Measurements from ENCODE around the gene SUFU.
A peak's percentile ranks its signal among the peaks of the same experiment; 100 is the strongest.

SUFU gene

DNA sequence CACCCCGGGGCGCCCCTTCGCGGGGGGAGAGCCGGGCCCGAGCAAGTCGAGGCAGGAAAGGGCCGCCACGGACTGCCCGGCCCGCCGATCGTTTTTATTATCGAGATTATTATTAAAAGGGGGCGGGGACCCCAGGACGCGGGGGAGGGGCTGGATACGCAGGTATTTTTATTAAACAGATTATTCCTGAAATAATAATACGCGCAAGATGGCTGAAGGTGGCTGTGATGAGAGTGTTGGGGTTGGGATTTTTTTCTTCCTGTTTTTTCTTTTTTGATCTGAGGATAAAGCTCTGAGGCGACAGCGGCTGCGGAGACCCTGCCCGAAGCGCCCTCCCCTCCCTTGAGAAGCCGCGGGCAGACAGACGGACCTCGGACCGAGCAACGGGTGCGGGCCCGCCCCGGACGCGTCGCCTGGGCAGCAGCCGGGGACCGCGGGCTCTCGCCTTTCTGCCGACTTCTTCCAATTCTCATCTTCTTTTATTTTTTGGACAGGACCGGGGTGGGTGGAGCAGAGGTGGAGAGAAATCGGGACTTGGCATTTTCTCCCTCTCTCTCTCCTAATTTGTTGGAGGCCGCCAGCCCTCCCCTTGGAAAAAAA is 139.1 kb downstream of the SUFU start:
- peak; percentile 65 for DNase-seq

DNA sequence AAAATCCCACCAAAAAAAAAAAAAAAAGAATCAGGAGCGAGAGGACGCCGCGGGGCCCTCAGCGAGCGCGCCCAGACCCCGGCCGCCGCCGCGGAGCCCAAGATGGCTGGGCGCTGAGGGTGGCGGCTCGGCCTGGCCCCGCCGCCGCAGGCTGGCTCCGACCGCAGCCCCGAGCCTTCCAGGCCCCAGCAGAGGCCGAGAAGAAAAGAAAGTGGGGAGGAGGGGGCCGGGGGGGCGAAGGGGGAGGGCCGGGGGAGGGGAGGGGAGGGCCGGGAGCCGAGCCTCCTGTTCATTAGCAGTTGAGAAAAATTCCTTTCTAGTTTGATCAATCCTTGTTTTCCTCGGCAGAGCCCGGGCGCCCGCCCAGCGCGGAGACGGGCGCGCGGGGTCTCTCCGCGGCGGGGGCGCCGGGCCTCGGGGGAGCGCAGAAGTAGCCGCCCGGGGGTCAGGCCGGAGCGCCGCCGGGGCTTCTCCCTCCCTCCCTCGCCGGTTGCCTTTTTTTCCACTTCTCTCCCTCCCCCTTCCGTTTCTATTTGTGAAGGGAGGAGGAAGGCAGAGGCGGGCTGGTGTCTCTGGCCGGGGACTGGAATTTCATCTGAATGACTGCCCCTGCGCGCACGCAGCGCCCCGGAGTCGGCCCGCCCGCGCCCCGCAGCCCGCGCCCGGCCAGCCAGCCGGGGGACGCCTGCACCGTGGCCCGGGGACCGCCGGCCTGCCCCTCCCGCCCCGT is 139.7 kb downstream of the SUFU start:
- DNase-seq, result peak; percentile 61

DNA sequence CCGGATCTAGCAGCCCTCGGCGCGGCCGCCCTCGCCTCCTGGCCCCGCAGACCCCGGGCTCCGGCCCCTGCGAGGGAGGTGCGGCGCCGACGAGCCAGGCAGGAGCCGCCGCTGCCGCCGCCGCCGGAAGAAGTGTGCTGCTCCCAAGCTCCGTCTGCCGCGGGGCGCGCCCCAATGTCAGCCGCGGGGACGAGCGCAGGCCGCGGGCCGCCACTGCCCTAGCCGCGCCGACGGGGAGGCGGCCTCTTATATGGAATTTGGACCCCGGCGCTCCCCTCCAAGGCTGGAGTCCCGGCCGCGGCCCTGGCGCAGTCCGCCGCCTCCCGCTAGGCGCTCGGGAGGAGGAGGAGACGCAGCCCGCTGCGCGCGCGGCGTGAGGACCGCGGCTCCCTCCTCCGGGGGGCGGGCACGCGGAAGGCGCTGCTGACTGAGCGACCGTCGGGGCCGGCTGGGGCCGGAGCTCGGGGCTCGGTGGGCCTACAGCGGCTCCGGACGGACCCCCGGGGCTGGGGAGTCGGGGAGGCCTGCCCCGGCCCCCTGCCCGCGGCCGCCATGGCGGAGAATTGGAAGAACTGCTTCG is 140.4 kb downstream of the SUFU start, which contains the start of gene TRIM8:
Gene TRIM8, plus strand, starts transcription at position 414 of the 580 bp plus-strand sequence. Its CDS starts 139 bp downstream, at position 553.
- peak; percentile 43 for DNase-seq

DNA sequence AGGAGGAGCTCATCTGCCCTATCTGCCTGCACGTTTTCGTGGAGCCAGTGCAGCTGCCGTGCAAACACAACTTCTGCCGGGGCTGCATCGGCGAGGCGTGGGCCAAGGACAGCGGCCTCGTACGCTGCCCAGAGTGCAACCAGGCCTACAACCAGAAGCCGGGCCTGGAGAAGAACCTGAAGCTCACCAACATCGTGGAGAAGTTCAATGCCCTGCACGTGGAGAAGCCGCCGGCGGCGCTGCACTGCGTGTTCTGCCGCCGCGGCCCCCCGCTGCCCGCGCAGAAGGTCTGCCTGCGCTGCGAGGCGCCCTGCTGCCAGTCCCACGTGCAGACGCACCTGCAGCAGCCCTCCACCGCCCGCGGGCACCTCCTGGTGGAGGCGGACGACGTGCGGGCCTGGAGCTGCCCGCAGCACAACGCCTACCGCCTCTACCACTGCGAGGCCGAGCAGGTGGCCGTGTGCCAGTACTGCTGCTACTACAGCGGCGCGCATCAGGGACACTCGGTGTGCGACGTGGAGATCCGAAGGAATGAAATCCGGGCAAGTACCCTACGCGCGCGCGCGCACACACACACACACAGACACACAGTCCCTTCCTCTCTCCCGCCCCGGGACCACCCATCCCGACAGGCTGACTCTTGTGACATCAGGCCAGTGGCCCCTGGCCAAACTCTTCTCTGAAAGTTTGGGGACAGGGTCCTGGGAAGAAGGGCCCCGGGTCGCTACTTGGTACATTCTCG is 141.0 kb downstream of the SUFU start:
- DNase-seq, result peak; percentile 78

DNA sequence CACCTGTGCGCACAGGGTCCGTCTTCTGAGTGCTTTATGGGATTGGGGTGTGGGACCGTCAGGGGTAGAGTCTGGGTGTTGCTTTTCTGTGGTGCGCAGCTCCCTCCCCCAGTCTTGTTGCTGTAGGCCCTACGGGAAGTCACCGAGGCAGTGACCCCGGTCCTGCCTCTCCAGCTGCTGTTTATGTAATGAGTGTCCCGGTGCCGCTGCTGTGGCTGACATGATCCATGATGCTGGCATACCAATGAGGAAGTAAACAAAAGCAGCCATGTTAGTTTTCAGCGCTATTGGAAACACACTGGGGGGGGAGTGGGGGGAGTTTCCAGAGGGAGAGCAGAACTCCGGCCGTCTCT is 141.6 kb downstream of the SUFU start:
- peak; percentile 41 for DNase-seq

DNA sequence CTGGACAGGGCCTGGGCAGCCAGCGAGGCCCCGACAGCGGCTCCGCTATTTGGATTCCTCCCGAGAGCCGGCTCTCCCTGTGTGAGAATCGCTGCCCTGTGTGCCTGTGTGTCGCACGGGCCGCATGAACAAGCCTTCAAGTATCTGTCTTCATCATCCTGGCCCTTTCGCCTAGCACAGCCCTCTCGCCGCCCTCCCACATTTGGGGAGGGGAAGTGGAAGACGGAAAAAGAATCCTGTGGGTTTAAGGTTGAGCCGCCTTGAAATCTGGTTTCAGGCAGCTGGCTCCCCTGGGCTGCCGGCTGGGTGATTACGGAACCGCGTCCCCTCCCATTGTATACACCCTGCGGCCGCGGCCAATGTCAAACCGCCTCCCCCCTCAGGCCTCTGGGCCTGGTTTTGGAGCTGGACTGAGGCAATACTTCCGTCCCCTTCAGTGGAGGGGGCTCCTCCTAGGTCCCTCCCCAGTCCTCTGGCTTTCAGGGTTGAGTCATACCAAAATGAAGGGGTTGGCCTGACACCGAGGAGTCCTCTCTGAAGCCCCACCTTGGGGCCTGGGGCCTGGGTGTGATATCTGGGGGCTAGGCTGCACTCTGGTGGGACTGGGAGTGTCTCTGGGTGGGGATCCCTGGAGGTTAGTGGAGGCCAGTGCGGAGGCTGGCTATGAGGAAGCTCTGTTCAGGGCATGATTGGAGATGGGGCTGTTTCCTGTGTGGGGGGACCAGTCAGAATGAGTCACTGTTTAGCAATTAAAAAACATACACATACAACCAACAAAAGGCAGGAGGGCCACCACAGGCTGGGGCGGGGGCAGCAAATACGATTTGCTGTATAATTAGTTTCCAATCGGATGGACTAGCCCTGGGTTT is 142.2 kb downstream of the SUFU start:
- peak; percentile 30 for DNase-seq

DNA sequence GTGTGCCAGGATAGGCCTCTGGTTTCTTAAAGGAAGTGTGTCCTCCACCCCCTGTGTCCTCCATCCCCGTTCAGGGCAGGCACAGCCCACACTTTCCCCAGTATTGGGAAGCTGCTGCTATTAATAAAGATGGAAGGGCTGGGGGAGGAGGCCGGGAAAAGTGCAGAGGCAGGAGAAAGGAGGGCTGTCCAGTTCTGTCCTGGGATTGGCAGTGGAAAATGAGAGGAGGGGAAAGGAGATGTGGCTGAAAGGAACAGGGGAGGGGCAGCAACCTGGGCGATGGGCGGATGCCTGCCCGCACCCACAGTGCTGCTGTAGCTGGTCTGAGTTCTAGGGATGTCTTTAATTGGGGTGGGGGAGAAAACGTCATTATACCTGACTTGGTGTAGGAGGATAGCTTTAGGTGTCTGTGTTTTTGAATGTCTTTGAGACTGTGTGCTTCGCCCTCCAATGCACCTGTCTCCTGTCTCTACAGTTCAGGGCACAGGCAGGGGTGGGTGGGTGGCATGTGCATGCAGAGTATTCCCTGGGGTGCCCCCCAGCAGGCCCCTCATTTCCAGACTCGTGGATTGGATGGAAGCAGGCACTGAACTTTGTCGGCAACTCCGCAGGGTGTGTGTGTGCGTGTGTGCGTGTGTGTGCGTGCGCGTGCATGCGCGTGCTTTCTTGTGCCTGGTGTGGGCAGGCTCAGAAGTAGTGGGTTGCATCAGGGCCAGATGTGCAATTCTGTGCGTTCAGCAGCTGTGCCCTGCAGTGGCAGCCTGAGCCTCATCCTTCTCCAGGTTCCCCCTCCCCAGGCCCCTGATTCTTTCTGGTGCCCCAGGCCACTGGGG is 143.1 kb downstream of the SUFU start:
- no peak for DNase-seq

DNA sequence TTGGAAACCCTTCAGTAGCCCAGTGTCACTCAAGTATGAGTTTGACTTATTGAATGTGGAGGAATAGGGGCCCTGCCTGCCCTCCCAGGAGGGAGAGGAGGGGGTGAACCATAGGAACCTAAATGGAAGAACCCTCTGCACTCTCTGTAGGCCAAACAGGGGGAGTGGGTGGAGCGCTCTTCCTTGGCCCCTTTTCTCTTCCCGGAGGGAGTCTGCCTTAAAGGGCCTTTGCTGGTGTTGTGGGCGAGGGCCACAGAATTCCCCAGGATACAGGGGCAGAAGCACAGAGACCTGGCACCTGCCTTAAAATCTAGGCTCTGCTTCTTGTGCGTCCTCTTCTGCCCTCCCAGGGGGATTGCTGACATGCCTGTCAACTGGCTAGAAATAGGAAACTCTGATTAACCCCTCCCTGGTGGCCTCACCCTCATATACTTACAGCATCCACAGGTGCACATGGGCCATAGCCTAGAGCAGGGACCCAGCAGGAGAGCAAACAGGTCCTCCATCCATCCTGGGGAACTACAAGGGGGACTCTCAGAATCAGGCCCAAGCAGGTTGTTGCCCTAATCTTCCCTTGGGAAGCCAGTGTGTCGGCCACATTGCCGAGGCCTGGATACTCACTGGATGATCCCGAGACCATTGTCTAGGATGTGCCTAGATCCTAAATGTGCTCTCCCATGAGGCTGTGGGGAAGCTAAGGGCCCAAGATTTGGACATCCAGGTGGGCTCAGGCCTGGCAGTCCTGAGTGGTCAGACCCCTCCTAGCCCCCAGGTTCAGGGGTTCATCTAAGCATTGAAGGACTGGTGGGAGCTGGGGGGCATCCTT is 143.9 kb downstream of the SUFU start:
- no peak for DNase-seq

DNA sequence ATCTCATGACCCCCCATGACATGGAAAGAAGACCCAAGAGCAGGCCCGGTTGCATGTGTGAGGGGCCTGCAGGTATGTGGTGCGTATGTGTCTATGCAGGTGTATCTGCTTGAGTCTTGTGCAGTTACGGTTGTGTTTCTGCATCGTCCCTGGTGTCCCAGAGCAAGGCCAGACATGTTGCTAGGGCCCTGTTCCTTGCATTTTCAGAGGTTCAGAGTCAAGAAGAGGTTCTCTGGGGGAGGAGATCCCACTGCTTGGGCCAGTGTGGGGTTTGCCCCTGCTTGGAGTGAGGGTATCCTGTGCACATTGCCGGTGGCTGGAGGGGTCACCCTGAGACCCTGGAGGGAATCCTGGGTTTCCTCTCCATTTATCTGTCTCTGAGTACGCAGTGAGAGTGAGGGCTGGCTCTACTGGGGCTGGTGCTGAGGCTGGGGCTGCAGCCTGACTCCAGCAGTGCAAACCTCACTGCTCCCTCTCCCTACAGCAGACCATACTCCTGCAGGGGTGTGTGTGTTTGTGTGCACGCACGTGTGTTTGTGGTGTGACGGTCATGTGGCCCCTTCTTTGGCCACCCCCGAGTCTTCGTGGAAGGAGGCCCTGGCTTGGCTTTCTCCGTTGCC is 144.6 kb downstream of the SUFU start:
- no peak for DNase-seq

DNA sequence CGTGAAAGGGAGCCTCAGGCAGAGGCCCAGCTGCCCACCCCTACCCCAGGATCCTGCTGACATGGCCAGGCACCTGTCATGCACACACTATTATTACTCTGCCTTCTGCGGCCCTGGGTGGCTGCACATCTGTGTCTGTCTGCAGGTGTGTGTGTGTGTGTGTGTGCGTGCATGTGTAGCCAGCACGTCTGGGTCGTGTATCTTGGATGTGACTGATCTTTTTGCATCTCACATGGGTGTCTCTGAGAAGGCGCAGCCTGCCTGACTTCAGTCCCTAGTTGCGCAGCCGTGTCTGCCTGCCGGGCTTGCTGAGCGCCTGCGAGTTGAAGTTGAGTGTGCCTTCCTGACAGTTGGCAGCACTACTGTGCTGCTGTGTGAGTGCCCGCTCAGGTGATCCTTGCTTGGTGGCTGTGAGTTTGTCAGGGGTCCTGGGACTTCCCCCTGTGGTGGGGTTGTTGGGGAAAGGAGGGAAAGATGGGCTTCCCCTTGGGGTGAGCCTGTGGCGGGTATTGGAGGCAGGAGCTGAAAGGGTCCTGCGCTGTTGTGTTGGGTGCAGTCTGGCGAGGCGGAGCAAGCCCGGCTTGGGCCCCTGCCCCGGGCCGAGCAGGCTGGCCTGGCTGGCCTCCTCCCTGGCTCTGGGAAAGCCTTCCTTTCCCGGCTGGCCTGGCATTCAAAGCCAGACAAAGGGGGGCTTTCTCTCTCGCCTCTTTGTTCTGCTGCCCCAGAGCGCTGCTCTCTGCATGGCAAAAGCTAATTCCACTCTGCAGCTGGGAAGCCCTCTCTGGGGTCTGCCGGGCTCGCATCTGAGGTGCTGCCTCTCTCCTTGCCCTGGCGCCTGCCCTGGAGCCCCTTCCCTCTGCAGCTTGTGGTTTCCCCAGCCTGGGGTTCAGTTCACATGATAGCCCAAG is 145.4 kb downstream of the SUFU start:
- DNase-seq, result no peak

DNA sequence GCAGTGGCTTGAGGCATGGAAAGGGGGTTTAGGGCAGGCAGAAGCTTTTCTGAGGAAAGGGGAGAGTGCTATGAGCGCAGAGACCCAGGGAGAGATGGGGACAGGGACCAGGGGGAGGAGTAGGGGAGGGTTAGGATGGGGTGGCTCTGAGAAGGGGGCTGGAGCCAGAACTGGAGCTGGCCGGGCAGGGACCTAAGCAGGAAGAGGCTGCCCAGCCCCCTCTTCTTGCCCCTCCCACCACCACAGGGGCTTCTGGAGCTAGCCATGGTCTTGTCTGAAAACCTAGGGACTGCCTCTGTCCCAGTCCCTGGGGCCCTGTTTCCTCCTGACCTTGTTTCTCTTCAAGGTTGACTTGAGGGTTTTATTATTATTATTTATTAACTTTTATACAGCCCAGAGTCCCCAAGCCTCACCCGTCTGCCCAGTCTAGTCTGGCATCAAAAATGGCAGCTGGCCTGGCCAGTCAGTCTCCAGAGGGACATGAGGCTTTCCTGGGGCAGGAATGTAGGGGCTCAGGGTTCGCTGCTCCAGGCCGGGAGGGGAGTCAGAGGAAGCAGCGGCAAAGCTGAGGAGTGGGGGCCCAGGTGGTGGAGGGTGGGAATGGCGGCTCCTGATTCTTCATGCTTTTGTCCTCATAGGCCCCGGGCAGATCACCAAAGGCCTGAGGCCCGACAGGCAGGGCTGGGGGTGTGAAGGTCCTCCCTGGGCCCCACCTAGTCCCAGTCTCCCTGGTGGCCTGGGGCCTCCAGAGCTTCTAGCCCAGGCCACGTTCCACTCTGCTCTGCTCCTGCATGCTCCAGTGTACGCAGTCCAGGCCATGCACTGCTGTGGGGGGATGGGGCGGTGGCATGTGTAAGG is 146.3 kb downstream of the SUFU start:
- DNase-seq, result no peak

DNA sequence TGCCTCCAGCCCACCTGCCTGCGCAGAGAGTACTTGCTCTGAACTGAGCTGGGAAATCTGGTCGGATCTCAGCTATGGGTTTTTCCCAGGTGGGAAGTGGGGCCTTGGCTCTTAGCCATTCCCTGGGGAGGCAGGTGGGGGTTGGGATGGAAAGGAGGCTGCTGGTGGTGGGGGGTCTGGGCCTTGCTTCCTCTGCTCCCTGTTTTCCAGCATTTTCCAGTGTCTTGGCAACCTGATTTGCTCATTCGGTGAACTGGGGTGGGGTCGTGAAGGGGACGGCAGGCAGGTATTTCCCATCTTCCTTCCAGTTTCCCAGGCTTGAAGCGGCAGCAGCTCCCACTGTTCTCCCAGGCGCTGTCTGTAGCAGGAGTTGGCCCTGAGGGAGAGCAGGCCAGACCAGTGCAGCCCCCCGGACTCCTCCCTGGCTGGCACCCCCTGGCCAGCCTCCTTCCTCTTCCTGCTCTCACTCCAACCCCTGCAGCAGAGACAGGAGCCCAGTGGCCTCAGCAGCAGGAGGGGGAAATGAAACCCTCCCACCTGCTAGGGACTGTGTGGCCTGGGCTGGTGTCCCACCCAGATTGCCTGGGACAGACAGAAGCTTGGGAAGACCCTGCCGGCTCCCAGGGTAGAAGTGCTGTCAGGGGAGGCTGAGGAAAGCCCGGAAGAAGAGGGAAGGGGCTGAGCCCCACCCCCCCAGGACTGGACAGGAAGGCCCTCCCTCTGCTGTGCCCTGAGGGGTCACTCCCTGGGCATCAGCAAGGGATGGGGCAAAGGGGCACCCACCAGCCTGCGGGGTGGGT is 147.1 kb downstream of the SUFU start:
- DNase-seq, result no peak

DNA sequence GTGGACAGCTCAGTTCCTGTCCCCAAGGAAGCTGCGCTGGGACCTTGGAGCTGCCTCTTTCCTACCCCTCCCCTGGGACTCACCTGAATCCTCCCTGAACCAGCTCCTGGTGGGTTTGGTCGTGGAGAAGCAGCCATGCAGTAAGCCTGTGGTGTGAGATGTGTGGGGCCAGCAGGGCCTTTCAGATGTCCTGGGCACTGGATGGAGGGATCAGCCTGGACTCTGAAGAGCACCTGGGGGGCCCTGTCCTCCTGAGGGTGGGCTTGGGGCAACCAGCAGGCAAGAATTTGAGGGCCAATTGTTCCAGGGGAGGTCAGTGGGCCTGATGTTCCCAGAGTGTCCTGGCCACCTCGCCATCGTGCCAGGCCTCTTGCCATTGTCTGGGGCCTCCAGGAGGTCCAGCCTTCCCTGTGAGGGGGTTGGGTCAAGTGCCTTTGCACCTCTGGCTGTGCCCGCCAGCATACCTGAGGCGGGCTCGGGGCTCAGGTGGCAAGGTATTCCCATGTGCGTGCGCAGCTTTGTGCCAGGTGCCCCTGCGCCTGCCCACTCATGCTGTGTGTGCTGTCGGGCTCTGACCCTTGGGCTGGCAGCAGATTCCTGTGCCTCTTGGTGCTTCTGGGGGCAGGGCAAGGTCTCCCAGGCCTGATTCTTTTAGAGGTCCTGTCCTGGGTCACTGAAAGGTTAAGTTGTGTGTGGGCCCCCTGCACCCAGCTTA is 147.8 kb downstream of the SUFU start:
- DNase-seq, result no peak

DNA sequence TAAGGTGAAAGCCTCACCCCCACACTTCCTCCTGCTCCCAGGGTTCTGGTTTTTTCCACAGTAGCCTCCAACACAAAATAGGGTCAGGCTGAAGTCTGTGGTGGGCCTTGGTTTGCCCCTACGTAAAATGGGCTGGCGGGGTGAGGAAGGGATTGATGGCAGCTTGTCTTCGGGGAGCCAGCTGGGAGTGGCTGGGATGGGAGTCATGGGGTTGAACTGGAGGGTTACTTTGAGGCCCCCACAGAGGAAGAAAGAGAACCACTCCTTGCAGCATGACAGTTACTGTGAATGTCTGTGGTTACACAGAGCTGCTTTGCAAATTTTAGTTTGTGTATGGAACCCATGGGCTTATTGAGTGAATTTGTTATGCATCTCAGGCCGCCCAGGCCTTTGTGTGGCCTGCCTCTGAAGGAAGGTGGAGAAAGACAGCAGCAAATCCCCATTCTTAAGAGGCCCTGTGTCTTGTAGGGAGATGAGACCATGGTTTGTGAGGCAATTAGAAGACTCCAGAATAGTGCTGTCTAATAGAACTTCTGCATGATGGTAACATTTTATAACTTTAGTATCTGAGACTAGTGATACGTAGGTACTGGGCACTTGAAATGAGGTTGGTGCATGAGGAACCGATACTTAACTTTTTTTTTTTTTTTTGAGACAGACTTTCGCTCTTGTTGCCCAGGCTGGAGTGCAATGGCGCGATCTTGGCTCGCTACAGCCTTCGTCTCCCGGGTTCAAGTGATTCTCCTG is 148.6 kb downstream of the SUFU start:
- DNase-seq, result no peak

DNA sequence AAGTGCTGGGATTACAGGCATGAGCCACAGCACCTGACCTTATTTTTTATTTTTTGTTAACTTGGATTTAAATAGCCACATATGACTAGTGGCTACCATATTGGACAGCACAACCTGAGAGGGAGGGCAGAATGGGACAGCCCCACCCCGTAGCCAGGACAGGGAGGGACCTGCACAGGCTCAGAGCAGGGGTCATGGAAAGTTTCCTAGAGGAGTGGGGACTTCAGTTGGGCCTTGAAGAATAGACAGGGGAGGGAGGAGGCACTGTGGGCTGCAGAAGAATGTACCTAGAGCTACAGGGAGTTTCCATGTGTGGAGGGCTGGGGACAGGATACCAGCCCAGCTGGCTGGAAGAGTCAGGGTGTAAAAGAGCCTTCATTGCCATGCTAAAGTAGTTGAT is 149.3 kb downstream of the SUFU start:
- DNase-seq, result no peak

DNA sequence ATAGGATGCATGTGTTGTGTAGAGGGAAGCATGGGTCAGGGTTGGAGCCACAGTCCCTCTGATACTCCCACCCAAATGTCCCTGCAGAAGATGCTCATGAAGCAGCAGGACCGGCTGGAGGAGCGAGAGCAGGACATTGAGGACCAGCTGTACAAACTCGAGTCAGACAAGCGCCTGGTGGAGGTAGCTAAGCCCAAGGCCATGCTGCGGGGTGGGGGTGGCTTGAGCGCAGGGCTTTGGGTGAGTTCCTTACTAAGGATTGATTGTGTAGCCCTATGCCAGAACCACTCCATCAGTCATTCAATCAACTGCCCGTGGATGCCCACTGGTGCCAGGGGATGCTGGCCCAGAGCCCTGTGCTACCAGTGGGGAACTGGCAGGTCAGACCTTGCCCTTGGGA is 150.8 kb downstream of the SUFU start:
- DNase-seq, result no peak

Data from NCI-H2171 treated with DMSO at 0.1 percent for 48 hours (cell line).